Measurements from ENCODE around the gene LAD1. TPM values are rescaled to one million over a fixed set of nuclear protein-coding genes. Genes with fewer than 3 reads are reported as not detected.

Gene LAD1
- total RNA-seq, 1 donor from 2014 or later = 3.1 TPM

DNA sequence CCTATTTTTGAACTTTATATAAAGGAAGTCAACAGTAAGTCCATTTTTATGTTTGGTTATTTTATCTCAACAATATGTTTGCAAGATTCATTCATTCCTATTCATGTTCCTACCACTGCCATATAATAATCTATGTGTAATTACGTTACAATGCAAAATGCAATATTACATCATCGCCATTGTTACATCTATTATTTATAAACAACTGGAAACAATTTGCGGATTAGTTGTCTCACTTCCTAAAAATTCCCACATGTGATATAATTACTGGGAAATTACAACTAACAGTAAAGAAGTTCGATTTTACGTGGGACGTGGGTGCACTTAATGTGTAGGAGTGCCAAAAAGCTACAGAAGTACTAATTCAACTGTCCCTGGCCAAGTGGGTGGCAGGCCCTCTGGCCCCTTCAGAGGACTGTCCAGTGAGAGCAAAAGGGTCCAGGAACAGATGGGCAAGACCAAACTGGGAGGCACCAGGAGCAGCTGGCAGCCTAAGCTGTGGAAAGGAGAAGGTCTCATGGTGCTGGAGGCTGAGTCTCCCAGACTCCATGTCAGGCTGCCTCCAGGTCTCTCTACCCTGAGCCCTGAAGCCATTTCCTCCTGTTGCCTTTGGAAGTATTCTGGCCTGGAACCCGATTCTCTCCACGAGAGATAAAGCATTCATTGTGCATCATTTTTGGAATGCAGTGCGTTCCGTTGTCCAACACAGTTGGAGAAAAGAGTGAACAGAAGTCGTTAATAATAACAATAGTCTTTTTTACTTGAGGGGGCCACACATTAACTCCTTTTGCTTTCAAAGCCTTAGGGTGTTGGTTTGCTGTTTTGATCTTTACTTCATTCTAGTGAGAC is 64.6 kb downstream of the LAD1 start:
- H3K27me3 ChIP-seq (ENCODE audit: control insufficient read depth in 3 of 3, insufficient read depth in 3 of 3, low read length in 3 of 3) = no peaks in the 10 kb centered on the region
- H3K27ac ChIP-seq (ENCODE audit: low read depth, low read length) = no peak overlapping the region
- H3K9ac ChIP-seq (ENCODE audit: low read depth in 1 of 3, low read length in 3 of 3) = no peak overlapping the region
- no peak overlapping the region for H3K4me3 ChIP-seq (ENCODE audit: low read length in 3 of 3)
- no peaks in the 10 kb centered on the region for H3K36me3 ChIP-seq (ENCODE audit: control insufficient read depth in 3 of 3, insufficient read depth in 3 of 3, low read length in 3 of 3)
- H3K9me3 ChIP-seq (ENCODE audit: control insufficient read depth in 3 of 3, low read length in 3 of 3) = no peaks in the 10 kb centered on the region
- H3K4me1 ChIP-seq (ENCODE audit: control insufficient read depth in 3 of 3, insufficient read depth in 3 of 3, low read length in 3 of 3) = peaks cover 0 to 9% (median 9%) of the 10 kb centered on the region in 3 donors

DNA sequence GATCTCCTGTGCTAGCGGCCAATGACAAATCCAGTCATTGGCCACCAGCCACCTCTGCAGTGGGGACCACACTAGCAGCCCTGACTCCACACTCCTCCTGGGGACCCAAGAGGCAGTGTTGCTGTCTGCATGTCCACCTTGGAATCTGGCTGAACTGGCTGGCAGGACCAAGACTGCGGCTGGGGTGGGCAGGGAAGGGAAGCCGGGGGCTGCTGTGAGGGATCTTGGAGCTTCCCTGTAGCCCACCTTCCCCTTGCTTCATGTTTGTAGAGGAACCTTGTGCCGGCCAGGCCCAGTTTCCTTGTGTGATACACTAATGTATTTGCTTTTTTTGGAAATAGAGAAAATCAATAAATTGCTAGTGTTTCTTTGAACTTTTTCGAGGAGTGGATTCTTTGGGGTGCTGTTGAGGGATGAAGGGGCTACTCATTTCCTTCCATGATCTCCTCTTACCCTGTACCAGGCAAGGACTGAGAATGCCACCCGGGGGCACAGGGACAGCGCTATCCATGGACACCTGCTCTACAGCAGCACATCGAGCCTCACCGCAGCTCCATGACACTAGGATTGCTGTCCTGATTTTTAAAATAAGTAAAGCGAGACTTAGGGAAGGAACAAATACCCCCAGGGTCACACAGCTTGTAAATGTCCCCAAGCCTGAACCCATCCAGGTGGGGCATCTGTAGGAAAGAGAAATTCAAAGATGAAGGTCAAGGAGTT is 66.3 kb downstream of the LAD1 start:
- Histone ChIP-seq H3K27ac (ENCODE audit: low read depth, low read length) (no peak overlapping the region), H3K36me3 (ENCODE audit: control insufficient read depth in 3 of 3, insufficient read depth in 3 of 3, low read length in 3 of 3) (no peaks in the 10 kb centered on the region)

DNA sequence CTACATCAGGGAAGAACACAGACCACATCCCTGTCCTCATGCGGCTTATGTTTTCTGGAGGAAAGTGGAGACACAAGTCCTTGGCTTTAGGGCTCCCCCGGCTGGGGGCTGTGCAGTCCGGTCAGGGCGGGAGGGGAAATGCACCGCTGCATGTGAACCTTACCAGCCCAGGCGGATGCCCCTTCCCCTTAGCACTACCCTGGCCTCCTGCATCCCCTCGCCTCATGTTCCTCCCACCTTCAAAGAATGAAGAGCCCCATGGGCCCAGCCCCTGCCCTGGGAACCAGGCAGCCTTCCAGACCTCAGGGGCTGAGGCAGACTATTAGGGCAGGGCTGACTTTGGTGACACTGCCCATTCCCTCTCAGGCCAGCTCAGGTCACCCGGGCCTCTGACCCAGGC is 67.1 kb downstream of the LAD1 start:
- Histone ChIP-seq H3K4me1 (ENCODE audit: control insufficient read depth in 3 of 3, insufficient read depth in 3 of 3, low read length in 3 of 3) (peaks cover 0 to 16% (median 13%) of the 10 kb centered on the region in 3 donors), H3K27me3 (ENCODE audit: control insufficient read depth in 3 of 3, insufficient read depth in 3 of 3, low read length in 3 of 3) (no peaks in the 10 kb centered on the region), H3K9ac (ENCODE audit: low read depth in 1 of 3, low read length in 3 of 3) (no peak overlapping the region), H3K27ac (ENCODE audit: low read depth, low read length) (no peak overlapping the region), H3K36me3 (ENCODE audit: control insufficient read depth in 3 of 3, insufficient read depth in 3 of 3, low read length in 3 of 3) (no peaks in the 10 kb centered on the region), H3K9me3 (ENCODE audit: control insufficient read depth in 3 of 3, low read length in 3 of 3) (no peaks in the 10 kb centered on the region), H3K4me3 (ENCODE audit: low read length in 3 of 3) (no peak overlapping the region)

More for the DNA sequence above, 66.3 kb downstream of the LAD1 start:
- no peaks in the 10 kb centered on the region for H3K9me3 ChIP-seq (ENCODE audit: control insufficient read depth in 3 of 3, low read length in 3 of 3)
- H3K4me3 ChIP-seq (ENCODE audit: low read length in 3 of 3) = no peak overlapping the region
- no peaks in the 10 kb centered on the region for H3K27me3 ChIP-seq (ENCODE audit: control insufficient read depth in 3 of 3, insufficient read depth in 3 of 3, low read length in 3 of 3)
- peaks cover 0 to 16% (median 13%) of the 10 kb centered on the region in 3 donors for H3K4me1 ChIP-seq (ENCODE audit: control insufficient read depth in 3 of 3, insufficient read depth in 3 of 3, low read length in 3 of 3)
- no peak overlapping the region for H3K9ac ChIP-seq (ENCODE audit: low read depth in 1 of 3, low read length in 3 of 3)

DNA sequence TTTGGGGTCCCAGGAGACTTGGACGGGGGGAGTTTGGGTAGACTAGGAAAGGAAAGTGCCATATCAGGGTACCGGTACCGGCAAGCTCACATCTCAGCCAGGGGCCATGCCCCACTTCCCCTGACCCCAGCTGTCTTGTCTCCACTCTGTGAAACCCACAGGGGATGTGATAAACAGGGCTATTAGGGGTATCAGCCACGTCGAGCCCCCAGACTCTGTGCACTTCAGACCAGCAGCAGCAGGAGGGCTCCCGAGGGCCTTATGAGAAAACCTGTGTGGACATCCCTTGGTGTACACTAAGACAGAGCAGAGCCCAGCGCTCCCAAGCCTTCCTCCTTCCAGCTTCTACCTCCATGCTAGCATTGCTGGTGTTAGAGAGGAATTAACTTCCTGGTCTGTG is 68.0 kb downstream of the LAD1 start:
- H3K36me3 ChIP-seq (ENCODE audit: control insufficient read depth in 3 of 3, insufficient read depth in 3 of 3, low read length in 3 of 3) = no peaks in the 10 kb centered on the region
- H3K4me1 ChIP-seq (ENCODE audit: control insufficient read depth in 3 of 3, insufficient read depth in 3 of 3, low read length in 3 of 3) = peaks cover 0 to 16% (median 13%) of the 10 kb centered on the region in 3 donors
- H3K27me3 ChIP-seq (ENCODE audit: control insufficient read depth in 3 of 3, insufficient read depth in 3 of 3, low read length in 3 of 3) = no peaks in the 10 kb centered on the region
- no peak overlapping the region for H3K4me3 ChIP-seq (ENCODE audit: low read length in 3 of 3)
- no peak overlapping the region for H3K27ac ChIP-seq (ENCODE audit: low read depth, low read length)
- H3K9ac ChIP-seq (ENCODE audit: low read depth in 1 of 3, low read length in 3 of 3) = no peak overlapping the region
- H3K9me3 ChIP-seq (ENCODE audit: control insufficient read depth in 3 of 3, low read length in 3 of 3) = no peaks in the 10 kb centered on the region

Other genes with a start within 250 kb of the LAD1 start
- gene TMEM9, start 244.8 kb downstream of the LAD1 start, total RNA-seq = 50.1 TPM
- 0.52 TPM for gene IGFN1, start 208.5 kb downstream of the LAD1 start, total RNA-seq
- gene PKP1, start 115.8 kb downstream of the LAD1 start, total RNA-seq = 3.7 TPM
- 89.2 TPM for gene TNNT2, start 21.6 kb downstream of the LAD1 start, total RNA-seq
- 251 TPM for gene TNNI1, start 22.4 kb upstream of the LAD1 start, total RNA-seq
- gene PHLDA3, start 69.9 kb upstream of the LAD1 start, total RNA-seq = 8.9 TPM
- gene CSRP1, start 107.8 kb upstream of the LAD1 start, total RNA-seq = 42.8 TPM
- 11.0 TPM for gene NAV1, start 139.8 kb upstream of the LAD1 start, total RNA-seq

All from skeletal muscle tissue (tissue), 4 donors.